Glutamatergic neuron (in vitro differentiated cells): Measurements from ENCODE around the gene GTPBP1. TPM values are rescaled to one million over a fixed set of nuclear protein-coding genes. Genes with fewer than 3 reads are reported as not detected.

Source experiments
- DNase-seq: peaks from one replicate; pipeline ENCODE4 v3.0.0; 2022
- H3K27ac Mint-ChIP-seq: one replicate; pipeline ENCODE4 v1.8.0; 2020; ENCODE audit warnings: mild to moderate bottlenecking, mixed read lengths, inconsistent platforms; ENCODE audit not compliant: unreplicated experiment
- H3K27me3 Mint-ChIP-seq: one replicate; pipeline ENCODE4 v1.8.0; 2020; ENCODE audit warnings: mild to moderate bottlenecking, moderate library complexity, mixed read lengths, inconsistent platforms; ENCODE audit not compliant: unreplicated experiment
- H3K36me3 Mint-ChIP-seq: one replicate; pipeline ENCODE4 v1.8.0; 2020; ENCODE audit warnings: mild to moderate bottlenecking, mixed read lengths, inconsistent platforms; ENCODE audit not compliant: unreplicated experiment
- H3K4me1 Mint-ChIP-seq: one replicate; pipeline ENCODE4 v1.8.0; 2020; ENCODE audit warnings: mild to moderate bottlenecking, low read depth, mixed read lengths, inconsistent platforms; ENCODE audit not compliant: unreplicated experiment
- H3K4me3 Mint-ChIP-seq: one replicate; pipeline ENCODE4 v1.8.0; 2020; ENCODE audit warnings: mild to moderate bottlenecking, mixed read lengths, inconsistent platforms; ENCODE audit not compliant: unreplicated experiment
- H3K9me3 Mint-ChIP-seq: one replicate; pipeline ENCODE4 v1.8.0; 2020; ENCODE audit warnings: mild to moderate bottlenecking, moderate library complexity, mixed read lengths, inconsistent platforms; ENCODE audit not compliant: unreplicated experiment
- CTCF ChIP-seq: fragments of 200-600 bp; sonication (generic); IDR thresholded peaks from one replicate; pipeline ENCODE4 v1.5.0; 2021; ENCODE audit not compliant: partially characterized antibody, unreplicated experiment
- total RNA-seq: library from RNA; stranded (reverse); fragmentation: NEBNext Ultra II Directional; extraction: Animal tissue kit (Norgen Biotek cat#: 25700); gene quantifications from one replicate; pipeline ENCODE4 v1.2.1, GENCODE V29; 2021; ENCODE audit not compliant: unreplicated experiment

The GTPBP1 gene
- total RNA-seq, 1 donor from 2014 or later = 55.6 TPM

GRCh38 chr22:38727530-38728451 lies 22.0 kb downstream of the GTPBP1 start:
- Mint-ChIP-seq H3K4me3 (no peak overlapping the region), H3K27ac (no peak overlapping the region), H3K36me3 (peaks cover 4% of the 10 kb centered on the region), H3K4me1 (peaks cover 7% of the 10 kb centered on the region), H3K9me3 (peaks cover 4% of the 10 kb centered on the region), H3K27me3 (peaks cover 4% of the 10 kb centered on the region)
- TF ChIP-seq CTCF = no peak
- DNase-seq = no peak

DNA sequence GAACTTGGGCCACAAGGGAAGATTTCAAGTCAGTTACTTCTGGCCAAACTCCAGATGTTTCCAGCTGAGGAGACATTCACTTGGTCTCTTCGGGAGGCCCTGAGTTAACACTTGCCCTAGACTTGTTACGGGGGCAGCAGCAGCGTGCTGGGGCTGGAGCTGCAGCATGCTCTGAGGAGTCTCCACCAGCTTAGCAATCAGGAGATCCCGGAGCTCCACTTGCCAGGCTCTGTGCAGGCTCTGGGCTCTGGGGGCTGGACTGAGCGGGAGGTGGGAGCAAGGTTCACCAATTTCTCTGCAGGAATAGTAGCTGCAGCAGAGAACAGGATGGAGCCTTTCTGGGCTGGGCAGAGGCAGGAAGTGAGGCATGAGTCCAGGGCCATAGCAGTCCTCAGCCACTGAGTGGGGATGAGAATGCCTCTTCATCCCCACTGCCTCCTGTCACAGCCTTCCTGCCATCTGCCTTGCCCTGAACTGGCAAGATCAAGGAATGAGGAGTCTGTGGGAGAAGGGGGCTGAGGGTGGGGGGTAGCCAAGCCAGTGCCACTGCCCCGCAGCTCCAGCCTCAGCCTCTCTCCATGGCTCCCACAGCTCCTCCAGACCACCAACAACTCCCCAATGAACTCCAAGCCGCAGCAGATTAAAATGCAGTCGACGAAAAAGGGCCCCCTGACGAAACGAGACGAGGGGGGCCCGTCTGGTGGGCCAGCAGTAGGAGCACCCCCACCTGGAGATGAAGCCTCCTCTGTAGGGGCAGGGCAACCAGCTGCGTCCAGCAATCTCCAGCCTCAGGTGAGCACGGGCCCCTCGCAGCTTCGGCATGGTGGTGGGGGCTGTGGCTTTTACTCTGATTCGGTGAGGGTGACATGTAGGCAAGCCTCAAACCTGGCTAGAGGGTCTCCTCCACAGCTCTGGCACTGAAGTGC lies 23.4 kb downstream of the GTPBP1 start:
- Mint-ChIP-seq H3K4me1 (peaks cover 14% of the 10 kb centered on the region), H3K27me3 (peaks cover 4% of the 10 kb centered on the region), H3K27ac (no peak overlapping the region), H3K4me3 (no peak overlapping the region), H3K36me3 (peaks cover 4% of the 10 kb centered on the region), H3K9me3 (peaks cover 8% of the 10 kb centered on the region)
- no peak for DNase-seq
- TF ChIP-seq CTCF = no peak

GRCh38 chr22:38729946-38730345 lies 24.2 kb downstream of the GTPBP1 start:
- no peak for DNase-seq
- Mint-ChIP-seq H3K27ac (no peak overlapping the region), H3K27me3 (peaks cover 4% of the 10 kb centered on the region), H3K4me3 (no peak overlapping the region), H3K36me3 (peaks cover 4% of the 10 kb centered on the region), H3K4me1 (peaks cover 17% of the 10 kb centered on the region), H3K9me3 (peaks cover 13% of the 10 kb centered on the region)
- TF ChIP-seq CTCF = no peak

DNA sequence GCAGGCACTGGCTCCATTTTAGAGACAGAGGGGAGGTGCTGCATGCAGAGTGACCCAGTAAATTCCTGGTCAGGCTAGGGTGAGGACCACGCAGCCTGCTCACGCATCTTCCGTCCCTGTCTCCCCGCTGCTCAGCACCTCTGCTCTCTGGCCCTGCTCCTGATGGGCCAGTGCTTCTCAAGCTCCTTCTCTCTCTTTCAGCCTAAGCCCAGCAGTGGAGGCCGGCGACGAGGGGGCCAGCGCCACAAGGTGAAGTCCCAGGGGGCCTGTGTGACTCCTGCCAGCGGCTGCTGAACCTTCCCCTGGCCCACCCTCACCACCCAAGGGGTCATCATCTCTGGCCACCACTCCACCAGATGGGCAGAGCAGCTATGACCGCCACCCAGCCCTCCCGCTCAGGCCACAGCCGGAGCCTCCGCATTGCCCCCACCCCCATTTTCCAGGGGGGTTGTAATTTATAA lies 24.7 kb downstream of the GTPBP1 start:
- no peak for TF ChIP-seq CTCF
- DNase-seq = no peak
- peaks cover 20% of the 10 kb centered on the region for H3K4me1 Mint-ChIP-seq
- H3K4me3 Mint-ChIP-seq = no peak overlapping the region
- H3K9me3 Mint-ChIP-seq = peaks cover 12% of the 10 kb centered on the region
- H3K36me3 Mint-ChIP-seq = no peaks in the 10 kb centered on the region
- H3K27me3 Mint-ChIP-seq = peaks cover 1% of the 10 kb centered on the region
- H3K27ac Mint-ChIP-seq = no peak overlapping the region
